HG03025 (cell line): ENCODE data around the gene VSX2.

Experiments used
- ATAC-seq: cut with Tn5 transposase; IDR thresholded peaks from one replicate; pipeline ENCODE4 v1.9.1; 2021; ENCODE audit warnings: mild to moderate bottlenecking, moderate library complexity; ENCODE audit not compliant: unreplicated experiment, low FRiP score

Gene VSX2

DNA sequence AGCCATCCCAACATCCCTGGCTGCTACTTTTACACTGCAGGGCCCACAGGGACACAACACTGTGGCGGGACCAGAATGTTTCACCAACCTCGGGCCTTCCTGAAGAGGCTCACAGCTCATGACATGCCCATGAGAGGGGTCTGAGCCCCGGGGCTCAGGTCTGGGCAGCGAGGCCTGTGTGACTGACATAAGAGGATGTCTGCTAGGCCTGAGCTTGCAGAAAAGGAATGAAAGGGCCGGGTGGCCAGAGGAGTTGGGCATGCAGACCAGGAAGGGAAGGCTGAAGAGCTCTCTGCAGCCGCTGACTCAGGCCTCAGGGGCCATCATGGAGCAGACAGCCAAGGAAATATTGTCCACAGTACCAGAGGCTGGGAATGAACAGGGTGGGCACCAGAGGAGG, 18.3 kb upstream of the VSX2 start:
- no peak for ATAC-seq

DNA sequence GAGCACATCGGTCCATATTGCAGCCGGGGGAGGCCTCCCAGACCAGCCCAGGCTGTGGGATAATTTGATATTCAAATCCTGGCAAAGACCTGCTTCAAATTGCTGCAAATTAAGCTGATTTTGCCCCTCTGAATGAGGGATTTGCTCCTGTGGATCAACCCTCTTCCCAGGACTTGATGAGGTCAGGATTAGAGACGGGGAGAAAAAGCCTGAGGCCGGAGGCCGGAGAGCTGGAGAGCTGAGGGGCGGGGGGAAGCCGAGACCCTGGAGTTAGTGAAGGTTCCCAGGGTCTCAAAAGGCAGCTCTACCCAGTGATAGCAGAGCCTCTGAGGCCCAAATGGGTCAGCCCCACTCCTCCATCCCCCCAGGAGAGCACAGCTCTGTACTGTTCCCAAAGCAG, 17.5 kb upstream of the VSX2 start:
- no peak for ATAC-seq

DNA sequence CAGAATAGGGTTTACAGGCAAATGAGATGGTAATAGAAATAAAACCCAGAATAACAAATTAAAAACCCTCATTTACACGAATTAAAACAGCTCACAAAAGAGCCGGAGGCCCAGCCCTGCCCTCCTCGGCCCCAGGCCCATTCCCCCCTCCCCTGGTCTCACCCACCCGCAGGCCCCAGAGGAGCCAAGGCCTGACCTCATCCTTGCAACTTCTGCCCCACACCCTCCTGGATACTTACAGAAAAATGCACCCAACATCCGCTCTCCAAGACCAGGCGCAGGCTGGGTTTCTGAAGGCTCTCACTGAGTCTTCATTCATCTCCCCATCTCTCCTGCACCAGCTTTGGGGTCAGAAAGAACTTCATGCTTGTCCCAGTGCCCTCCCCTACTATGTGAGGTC, 16.2 kb upstream of the VSX2 start:
- no peak for ATAC-seq

DNA sequence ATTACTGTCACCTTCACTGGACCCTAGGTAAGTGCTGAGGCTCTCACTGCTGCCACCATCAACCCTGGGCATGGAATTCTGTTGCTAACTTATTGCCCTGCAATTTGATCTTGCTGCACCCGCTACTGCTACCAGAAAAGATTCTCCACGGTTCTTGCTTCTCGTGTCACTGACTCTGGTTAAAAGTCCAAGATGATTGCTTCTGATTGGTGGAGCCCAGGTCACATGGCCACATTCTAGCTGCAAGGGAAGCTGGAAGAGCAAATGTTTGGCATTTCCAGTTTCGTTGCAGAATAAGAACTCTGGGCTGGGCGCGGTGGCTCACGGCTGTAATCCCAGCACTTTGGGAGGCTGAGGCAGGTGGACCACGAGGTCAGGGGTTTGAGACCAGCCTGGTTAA, 7.5 kb upstream of the VSX2 start:
- ATAC-seq, result no peak

DNA sequence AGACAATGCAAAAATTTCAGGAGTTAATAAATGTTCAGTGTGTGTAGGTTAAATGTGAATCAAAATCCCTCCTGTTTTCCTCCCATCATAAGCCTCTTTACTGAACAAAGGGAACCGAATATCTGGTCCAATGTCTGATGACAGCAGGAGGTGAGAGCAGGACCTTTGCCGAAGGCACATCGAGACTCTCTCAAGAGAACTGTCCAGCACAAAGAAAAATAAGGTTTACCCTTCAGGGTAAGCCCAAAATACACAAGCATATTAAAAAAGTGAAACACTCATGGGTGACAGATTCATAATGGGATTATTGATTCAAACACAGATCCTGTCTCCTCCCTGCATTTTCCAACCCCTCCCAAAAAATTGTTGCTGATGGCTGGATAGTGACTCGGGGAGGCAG, 4.2 kb upstream of the VSX2 start:
- no peak for ATAC-seq

DNA sequence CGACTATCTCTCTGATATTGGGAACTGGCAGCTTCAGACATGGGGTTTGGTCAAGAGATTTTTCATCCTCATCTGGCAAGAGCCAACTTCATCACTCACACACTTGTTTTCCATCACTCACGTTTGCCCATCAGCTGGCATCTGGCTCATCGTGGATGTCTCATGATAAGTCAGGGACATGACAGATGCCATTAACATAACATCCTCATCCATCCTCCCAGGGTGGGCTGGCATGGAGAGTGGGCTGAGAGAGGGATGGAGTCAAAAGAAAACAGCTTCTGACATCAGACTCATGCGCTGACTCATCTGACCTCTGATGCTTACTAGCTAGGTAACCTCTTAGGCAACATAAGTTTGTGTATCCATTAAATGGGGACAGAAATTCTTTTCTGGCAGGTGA, 1.8 kb upstream of the VSX2 start:
- no peak for ATAC-seq

DNA sequence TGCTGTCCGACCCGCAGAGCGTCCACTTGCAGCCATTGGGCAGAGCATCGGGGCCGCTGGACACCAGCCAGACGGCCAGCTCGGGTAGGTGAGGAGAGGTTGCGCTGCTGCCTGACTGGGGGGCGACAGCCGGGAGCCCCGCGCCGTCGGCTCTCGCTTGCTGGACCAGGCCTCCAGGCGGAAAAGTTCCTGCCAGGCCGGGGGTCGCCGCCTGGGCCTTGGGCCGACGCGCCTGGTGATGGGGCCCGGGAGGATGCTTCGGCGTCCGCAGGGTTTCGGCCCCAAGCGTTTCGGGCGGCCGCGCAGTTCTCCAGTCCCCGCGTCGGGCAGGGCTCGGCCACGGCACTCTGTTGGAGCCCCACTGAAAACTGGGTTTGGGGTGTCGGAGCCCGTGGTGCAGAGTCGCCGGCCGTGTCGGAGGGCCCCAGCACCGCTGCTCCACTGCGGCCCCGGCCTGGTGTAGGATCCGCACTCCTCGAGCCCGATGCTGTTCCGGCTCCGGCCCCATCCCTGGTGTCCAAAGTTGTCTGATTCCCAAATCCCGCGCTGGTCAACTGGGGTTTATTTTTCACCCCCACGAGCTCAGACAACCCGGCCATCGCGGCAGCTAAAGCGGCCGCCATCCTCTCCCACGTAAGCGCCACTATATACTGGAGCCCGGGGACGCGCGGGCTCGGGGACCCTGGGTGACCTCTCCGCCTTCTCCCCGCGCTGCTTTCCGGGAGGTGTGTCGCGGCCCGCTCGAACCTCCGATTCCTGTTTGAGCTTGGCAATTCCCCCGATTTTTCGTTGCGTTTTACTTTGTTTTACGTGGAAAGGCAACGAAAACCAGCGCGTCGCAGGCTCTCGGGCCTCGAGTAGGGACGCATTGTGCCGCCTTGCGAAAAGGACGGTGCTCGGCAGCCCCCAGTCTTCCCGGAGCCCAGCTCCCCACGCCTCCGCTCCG, 872 bp downstream of the VSX2 start:
- ATAC-seq, result no peak

DNA sequence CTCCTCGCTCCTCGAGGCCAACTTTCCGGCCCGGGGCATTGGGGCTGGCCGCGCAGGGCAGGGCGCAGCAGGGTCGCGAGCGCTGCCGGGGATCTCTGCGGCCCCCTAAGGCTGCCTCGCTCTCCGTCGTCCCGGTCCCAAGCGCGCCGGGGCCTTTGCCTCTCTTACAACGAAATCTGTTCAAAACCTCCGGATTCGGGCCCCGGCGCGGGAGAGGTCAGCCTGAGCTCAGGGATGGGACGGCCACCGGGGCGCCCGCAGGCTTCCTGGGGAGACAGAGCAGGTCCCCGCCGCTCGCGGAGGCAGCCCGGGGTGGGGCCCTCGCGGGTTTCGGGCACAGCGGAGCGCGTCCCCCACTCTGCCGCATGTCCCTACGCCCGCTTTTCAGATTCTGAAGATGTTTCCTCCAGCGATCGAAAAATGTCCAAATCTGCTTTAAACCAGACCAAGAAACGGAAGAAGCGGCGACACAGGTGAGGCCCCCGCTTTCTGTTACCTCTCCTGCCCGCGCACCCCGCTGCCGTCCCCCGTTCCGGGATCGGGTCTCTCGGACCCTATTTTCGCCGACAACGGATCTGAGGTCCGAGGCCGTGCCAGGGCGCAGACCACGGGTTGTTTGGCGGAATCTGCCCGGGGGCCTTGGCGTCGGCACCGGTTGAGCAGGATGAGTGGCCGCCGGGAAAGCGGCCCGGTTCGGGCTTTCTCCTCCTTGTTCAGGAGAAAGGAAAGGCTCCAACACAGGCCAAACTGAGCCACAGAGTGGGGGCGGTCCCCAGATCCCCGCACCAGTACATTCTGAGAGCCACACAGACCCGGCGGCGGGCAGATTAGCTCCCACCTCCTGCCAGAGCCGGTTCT, 1.8 kb downstream of the VSX2 start:
- ATAC-seq, result no peak

DNA sequence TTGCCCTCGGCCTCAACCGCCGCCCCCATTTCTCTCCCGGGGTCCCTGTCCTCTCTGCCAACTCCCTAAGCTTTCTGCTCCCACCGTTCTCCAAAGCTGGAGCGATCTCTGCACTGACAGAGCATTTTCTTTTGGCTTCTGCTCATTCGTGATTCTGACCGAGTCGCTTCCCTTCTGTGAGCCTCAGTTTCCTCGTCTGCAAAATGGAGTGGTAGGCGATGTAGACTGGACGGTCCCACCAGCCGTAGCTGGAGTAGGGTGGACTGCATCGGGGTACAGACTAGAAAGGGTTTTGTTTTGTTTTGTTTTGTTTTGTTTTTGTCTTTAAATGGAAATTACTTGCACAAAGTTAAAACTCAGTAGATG, 2.4 kb downstream of the VSX2 start:
- no peak for ATAC-seq

DNA sequence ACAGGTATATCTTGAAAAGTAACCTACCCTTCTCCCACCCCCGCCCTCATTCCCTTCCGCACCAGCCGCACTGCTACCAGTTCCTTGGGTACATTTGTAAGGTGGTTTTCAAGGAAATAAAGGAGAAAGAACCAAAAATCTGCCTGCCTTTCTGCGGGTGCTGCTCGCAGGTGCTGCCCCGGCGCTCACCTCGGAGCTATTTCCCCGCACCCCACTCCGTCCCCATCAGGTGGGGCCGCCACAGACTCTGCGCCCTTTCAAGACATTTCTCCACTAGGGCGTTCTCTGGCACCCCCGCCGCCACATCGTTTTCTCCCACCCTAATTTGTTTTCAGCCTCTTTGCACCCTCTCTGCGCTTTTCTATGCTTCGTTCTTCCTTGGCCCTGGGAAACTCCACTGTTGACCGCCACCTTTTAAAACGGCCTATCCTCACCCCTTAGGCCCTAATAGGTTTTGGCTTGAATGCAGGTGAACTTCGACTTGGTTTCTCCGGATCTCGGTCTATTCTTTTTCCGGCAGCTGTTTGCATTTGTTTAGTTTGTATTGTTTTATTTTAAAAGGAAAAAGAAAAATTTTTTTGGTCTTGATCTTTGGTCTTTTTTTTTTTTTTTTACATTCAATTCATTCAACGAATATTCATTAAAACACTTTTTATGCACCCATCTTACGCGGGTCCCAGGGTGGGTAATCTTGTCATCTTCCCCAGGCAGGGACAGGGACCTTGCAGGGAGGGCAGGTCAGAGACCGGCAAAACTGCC, 3.0 kb downstream of the VSX2 start:
- ATAC-seq, result no peak

DNA sequence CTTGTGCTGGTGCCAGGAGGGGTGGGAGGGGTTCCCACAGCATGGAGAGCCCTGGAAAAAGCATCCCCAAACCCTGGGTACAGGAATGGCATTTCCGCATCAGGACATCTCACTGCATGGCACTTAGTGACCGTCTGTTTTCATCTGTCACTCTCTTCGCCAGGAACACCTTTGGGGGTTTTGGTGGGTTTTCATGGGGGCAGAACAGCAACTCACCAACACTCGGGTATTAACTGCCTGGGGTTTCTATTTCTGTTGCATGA, 3.5 kb downstream of the VSX2 start:
- ATAC-seq, result no peak

DNA sequence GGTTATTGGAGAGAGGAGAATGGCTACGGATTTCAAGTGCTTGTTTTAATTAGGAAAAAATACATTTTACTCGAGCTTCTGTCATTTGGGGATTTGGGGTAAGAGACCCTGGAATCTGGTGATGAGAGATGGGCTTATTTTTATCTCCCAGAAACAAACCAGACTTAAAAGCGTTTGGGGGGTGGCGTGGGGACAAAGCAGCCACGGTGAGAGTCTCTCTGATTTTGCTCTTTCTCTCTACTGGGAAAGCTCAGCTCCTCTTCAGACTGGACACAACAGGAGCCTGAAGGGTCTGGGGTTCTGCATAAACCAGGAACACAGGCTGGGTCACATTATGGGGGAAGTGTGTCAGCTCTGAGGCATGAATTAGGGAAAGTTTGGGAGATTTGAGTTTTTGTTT, 3.8 kb downstream of the VSX2 start:
- ATAC-seq, result no peak

DNA sequence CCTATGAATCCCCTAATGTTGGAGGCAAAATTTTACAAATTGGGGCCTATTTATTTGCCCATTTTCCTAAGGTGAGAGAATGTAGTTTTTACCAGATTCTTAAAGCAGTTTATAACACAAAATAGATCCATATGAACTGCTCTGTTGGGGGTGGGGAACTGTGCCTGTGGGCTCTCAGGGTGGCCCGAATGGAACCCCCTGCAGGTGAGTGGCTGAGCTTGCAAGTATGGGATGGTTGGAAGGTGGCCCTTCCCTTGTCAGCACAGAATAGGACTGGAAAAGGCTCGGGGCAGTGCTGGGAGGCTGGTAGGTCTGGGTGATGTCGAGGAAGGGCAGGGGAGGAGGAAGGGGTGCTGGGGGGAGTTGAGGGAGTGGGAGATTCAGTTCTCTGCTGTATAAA, 4.9 kb downstream of the VSX2 start:
- no peak for ATAC-seq

DNA sequence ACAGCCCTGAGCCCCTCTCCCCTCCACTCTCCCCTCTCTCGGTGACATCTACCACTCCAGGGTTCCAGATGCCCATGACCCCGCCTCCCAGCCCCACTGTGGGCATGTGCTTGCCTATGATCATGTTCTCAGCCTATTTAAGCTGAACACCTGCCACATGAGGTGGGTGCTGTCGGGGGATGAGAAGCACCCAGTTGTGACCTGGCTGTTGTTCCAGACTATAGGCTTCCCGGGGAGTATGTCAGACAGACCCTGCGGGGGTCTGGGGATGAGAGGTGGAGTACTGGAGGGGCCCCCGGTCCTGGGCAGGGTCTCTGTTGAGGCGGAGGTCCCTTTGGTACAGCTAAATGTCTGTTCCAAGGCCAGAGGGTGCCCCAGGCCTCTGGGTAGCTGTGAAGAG, 6.0 kb downstream of the VSX2 start:
- ATAC-seq, result no peak

DNA sequence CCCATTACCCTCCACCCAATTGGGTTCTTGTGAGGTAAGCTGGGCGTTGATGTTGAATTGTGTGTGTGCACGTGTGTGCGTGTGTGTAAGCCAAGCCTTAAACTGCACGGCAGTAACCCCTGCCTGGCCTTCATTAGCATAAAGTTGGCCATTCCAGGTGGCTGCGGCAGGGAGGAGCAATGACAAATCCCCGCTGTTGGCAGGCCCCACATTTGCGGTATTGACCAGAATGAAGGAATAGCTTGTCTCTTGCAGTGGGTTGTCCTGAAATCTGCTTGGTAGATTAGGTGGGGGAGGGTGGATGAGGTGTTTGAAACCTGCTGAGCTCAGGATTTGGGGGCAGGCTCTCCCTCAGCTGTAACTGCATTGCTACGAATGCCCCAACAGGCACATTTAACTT, 7.3 kb downstream of the VSX2 start:
- no peak for ATAC-seq

DNA sequence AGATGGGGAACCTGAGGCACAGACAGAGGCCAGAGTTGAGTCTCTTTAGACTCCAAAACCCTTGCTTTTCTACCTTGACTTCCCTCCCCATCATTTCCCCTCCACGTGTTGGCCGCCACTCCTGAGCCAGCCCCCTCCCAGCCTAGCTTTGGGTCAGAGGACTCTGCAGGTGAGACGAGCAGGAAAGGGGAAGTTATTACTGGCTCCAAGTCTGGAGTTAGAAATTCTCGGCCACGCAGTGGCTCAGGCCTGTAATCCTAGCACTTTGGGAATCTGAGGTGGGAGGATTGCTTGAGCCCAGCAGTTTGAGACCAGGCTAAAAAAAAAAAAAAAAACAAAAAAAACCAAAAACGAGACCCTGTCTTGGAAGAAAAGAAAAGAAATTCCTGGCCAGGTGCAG, 8.8 kb downstream of the VSX2 start:
- ATAC-seq, result no peak

DNA sequence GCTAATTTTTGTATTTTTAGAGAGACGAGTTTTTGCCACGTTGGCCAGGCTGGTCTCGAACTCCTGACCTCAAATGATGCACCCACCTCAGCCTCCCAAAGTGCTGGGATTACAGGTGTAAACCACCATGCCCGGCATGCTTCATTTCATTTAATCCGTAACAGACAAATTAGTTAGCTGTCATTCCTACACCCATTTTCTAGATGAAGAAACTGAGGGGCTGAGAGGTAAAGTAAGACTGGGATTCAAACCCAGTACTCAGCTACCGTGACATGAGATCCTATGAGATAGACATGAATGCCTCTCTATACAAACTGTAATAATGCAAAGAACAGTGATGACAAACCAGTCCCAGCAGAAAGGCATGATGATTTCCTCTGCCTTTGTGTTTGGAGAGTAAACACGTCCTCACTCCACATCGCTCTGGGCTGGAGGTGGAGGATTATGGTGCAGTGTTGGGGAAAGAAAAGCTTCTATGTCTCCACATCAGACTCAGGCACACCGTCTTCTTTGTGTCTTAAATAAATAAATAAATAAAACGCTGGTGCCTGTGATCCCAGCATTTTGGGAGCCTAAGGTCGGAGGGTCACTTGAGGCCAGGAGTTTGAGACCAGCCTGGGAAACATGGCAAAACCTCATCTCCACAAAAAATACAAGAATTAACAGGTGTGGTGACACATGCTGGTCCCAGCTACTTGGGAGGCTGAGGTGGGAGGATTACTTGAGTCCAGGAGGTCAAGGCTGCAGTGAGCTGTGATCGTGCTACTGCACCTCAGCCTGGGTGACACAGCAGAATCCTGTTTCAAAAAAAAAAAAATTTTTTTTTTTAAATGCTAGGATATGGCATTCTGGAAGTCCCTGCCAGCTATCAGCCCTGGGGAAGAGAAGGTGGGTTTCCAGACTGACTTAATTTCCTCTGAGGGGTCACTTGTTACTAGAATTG, 10.5 kb downstream of the VSX2 start:
- ATAC-seq, result no peak

DNA sequence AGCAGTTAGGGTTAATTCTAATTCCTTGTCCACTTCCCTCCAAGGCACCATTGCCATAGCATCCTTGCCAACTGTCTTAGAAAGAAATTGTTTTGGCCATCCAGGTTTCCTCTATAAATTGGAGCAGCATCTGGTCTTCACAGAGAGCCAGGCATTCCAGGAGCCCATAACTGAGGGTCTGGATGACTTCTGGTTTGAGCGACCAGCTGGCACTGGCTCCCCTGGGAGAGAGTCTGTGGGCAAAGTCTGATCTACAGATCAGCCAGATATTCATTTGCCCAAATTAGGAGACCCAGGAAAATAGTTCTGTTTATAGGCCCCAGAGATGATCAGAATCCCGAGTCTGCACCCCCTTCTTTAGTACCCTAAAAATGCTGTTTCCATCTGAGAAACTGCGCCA, 16.0 kb downstream of the VSX2 start:
- ATAC-seq, result no peak

DNA sequence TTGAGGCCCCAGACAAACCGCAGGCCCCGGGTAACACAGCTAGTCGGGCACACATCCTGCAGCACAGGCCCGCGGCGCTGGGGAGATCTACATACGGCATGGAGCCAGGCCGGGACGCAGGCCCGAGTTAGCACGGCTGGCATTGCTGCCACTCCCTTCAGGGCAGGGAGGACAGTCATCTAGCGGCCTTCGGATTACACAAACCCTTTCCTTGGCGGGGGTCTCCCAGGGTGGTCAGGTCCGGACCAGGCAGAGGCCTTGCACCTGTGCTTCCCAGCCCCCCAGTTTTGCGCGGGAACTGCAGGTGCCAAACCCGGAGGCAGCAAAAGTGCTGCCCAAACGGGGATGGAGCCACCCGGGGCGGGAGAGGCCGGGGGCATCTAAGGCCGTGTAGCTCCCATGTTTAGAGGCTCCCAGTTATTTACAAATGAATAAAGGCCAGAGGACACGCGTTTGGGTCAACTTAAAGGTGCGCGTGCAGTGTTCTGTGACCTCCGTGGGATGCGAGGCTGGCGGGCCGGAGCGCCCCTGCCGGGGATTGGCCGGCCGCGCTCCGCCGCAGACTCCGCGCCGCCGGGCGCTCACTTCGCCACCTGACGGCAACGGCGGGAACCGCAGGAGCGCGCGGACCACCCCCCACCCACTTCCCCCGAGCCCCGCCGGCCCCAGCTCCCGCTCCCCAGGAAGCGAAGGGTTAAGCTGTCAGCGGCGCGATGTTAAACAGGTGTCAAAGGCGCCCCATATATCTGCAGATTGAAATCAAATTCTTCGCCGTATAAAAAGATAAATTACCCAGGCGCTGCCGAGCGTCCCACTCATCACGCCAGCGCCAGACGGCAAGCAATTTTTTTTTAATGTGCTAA, 18.1 kb downstream of the VSX2 start:
- ATAC-seq, result peak; percentile 46
